WTC11 (cell line): Measurements from ENCODE around the gene KIF5C. TPM values are rescaled to one million over a fixed set of nuclear protein-coding genes. Genes with fewer than 3 reads are reported as not detected.

Experiments used
- ATAC-seq: fragments of 200-7000 bp; cut with Tn5 transposase; 2 replicates; pipeline ENCODE4 v1.10.0; 2021; ENCODE audit warnings: mild to moderate bottlenecking, moderate library complexity
- CTCF ChIA-PET: fragments of 300-600 bp; sonication (Branson Sonifier 250); formaldehyde crosslinking; loops from one replicate; lab custom pipeline; 2021; ENCODE audit warnings: antibody characterized with exemption; lab: Charles Lee
- POLR2A ChIA-PET: fragments of 350-600 bp; sonication (Branson Sonifier 250); formaldehyde crosslinking; loops from one replicate; lab custom pipeline; 2021; ENCODE audit warnings: antibody characterized with exemption; lab: Charles Lee
- DNase-seq: peaks from one replicate; pipeline ENCODE4 v3.0.0; 2021; ENCODE audit warnings: low spot score
- H3K27ac Mint-ChIP-seq: 2 replicates; pipeline ENCODE4 v1.8.0; 2021; ENCODE audit warnings: mixed read lengths
- H3K27me3 Mint-ChIP-seq: 2 replicates; pipeline ENCODE4 v1.8.0; 2021; ENCODE audit warnings: low read depth, mild to moderate bottlenecking, moderate library complexity, mixed read lengths
- H3K36me3 Mint-ChIP-seq: 2 replicates; pipeline ENCODE4 v1.8.0; 2021; ENCODE audit warnings: mixed read lengths
- H3K4me1 Mint-ChIP-seq: 2 replicates; pipeline ENCODE4 v1.8.0; 2022; ENCODE audit warnings: mixed read lengths
- H3K4me3 Mint-ChIP-seq: 2 replicates; pipeline ENCODE4 v1.8.0; 2021; ENCODE audit warnings: mild to moderate bottlenecking, moderate library complexity, mixed read lengths
- H3K9me3 Mint-ChIP-seq: 2 replicates; pipeline ENCODE4 v1.8.0; 2021; ENCODE audit warnings: mixed read lengths
- CBFB ChIP-seq: sonication (generic); formaldehyde crosslinking; IDR thresholded peaks from 2 replicates; pipeline ENCODE4 v1.8.1; 2022; ENCODE audit warnings: mild to moderate bottlenecking, low read depth, missing genetic modification reagents
- ETV6 ChIP-seq: sonication (generic); formaldehyde crosslinking; IDR thresholded peaks from 2 replicates; pipeline ENCODE4 v1.8.1; 2022; ENCODE audit warnings: mild to moderate bottlenecking, missing genetic modification reagents
- FOXK1 ChIP-seq: sonication (generic); formaldehyde crosslinking; IDR thresholded peaks from 2 replicates; pipeline ENCODE4 v1.8.0; 2022; ENCODE audit warnings: mild to moderate bottlenecking, moderate library complexity, missing genetic modification reagents
- IRF2 ChIP-seq: sonication (generic); formaldehyde crosslinking; IDR thresholded peaks from 2 replicates; pipeline ENCODE4 v1.8.0; 2022; ENCODE audit warnings: low read depth, missing genetic modification reagents, borderline replicate concordance
- JAZF1 ChIP-seq: fragments of 250-450 bp; sonication (Bioruptor Pico); IDR thresholded peaks from 2 replicates; pipeline ENCODE4 v1.9.0; 2021; ENCODE audit warnings: moderate library complexity, mild to moderate bottlenecking, inconsistent platforms
- MYBL2 ChIP-seq: sonication (generic); formaldehyde crosslinking; IDR thresholded peaks from 2 replicates; pipeline ENCODE4 v1.8.1; 2023; ENCODE audit warnings: mild to moderate bottlenecking, moderate library complexity, missing genetic modification reagents
- NFATC4 ChIP-seq: fragments of 250-450 bp; sonication (Bioruptor Pico); IDR thresholded peaks from 2 replicates; pipeline ENCODE4 v1.9.0; 2021; ENCODE audit warnings: mild to moderate bottlenecking
- NFYB ChIP-seq: sonication (generic); formaldehyde crosslinking; conservative IDR thresholded peaks from 2 replicates; pipeline ENCODE4 v1.8.0; 2022; ENCODE audit warnings: low read depth, missing genetic modification reagents
- NR1H2 ChIP-seq: sonication (generic); formaldehyde crosslinking; IDR thresholded peaks from 2 replicates; pipeline ENCODE4 v1.9.0; 2021; ENCODE audit warnings: mild to moderate bottlenecking, moderate library complexity, missing genetic modification reagents
- TCF7 ChIP-seq: sonication (generic); formaldehyde crosslinking; IDR thresholded peaks from 2 replicates; pipeline ENCODE4 v1.8.0; 2022; ENCODE audit warnings: mild to moderate bottlenecking, low read depth, missing genetic modification reagents, moderate library complexity
- TEAD1 ChIP-seq: sonication (generic); formaldehyde crosslinking; IDR thresholded peaks from 2 replicates; pipeline ENCODE4 v1.8.0; 2022; ENCODE audit warnings: mild to moderate bottlenecking, missing genetic modification reagents
- ZNF121 ChIP-seq: sonication (generic); formaldehyde crosslinking; IDR thresholded peaks from 2 replicates; pipeline ENCODE4 v1.8.0; 2023; ENCODE audit warnings: missing genetic modification reagents
- ZNF138 ChIP-seq: sonication (generic); formaldehyde crosslinking; conservative IDR thresholded peaks from 2 replicates; pipeline ENCODE4 v1.8.1; 2022; ENCODE audit warnings: mild to moderate bottlenecking, moderate library complexity, missing genetic modification reagents
- ZNF219 ChIP-seq: sonication (generic); formaldehyde crosslinking; IDR thresholded peaks from 2 replicates; pipeline ENCODE4 v1.8.0; 2023; ENCODE audit warnings: missing genetic modification reagents, mild to moderate bottlenecking, borderline replicate concordance
- ZNF671 ChIP-seq: fragments of 250-450 bp; sonication (Bioruptor Pico); IDR thresholded peaks from 2 replicates; pipeline ENCODE4 v1.8.0; 2021; ENCODE audit warnings: mild to moderate bottlenecking
- total RNA-seq: library from RNA; stranded (reverse); gene quantifications from 3 replicates; pipeline ENCODE4 v1.2.3, GENCODE V29; 2021
- TF ChIP-seq, protein P1 (sequence below): sonication (generic); formaldehyde crosslinking; IDR thresholded peaks from 2 replicates; pipeline ENCODE4 v1.8.0; 2022; ENCODE audit warnings: mild to moderate bottlenecking, missing genetic modification reagents
- TF ChIP-seq, protein P2 (sequence below): sonication (generic); formaldehyde crosslinking; IDR thresholded peaks from 2 replicates; pipeline ENCODE4 v1.8.0; 2022; ENCODE audit warnings: mild to moderate bottlenecking, missing genetic modification reagents
- TF ChIP-seq, protein P3 (sequence below): sonication (generic); formaldehyde crosslinking; IDR thresholded peaks from 2 replicates; pipeline ENCODE4 v1.8.0; 2022; ENCODE audit warnings: mild to moderate bottlenecking, missing genetic modification reagents
- TF ChIP-seq, protein P4 (sequence below): sonication (generic); formaldehyde crosslinking; IDR thresholded peaks from 2 replicates; pipeline ENCODE4 v1.8.1; 2022; ENCODE audit warnings: low read depth, missing genetic modification reagents, borderline replicate concordance
- TF ChIP-seq, protein P5 (sequence below): fragments of 250-450 bp; sonication (Bioruptor Pico); IDR thresholded peaks from 2 replicates; pipeline ENCODE4 v1.9.0; 2021; ENCODE audit warnings: mild to moderate bottlenecking
- TF ChIP-seq, protein P6 (sequence below): fragments of 250-450 bp; sonication (Bioruptor Pico); IDR thresholded peaks from 2 replicates; pipeline ENCODE4 v1.9.0; 2021; ENCODE audit warnings: mild to moderate bottlenecking
- TF ChIP-seq, protein P7 (sequence below): sonication (generic); formaldehyde crosslinking; IDR thresholded peaks from 2 replicates; pipeline ENCODE4 v1.8.1; 2022; ENCODE audit warnings: mild to moderate bottlenecking, missing genetic modification reagents, moderate library complexity, borderline replicate concordance
- TF ChIP-seq, protein P8 (sequence below): fragments of 250-450 bp; sonication (Bioruptor Pico); IDR thresholded peaks from 2 replicates; pipeline ENCODE4 v1.9.0; 2021; ENCODE audit warnings: moderate library complexity, mild to moderate bottlenecking, inconsistent platforms, borderline replicate concordance
- TF ChIP-seq, protein P9 (sequence below): sonication (generic); formaldehyde crosslinking; IDR thresholded peaks from 2 replicates; pipeline ENCODE4 v1.8.0; 2022; ENCODE audit warnings: mild to moderate bottlenecking, missing genetic modification reagents

Gene KIF5C
- total RNA-seq, 1 experiment from 2014 or later: 73.5 TPM

DNA sequence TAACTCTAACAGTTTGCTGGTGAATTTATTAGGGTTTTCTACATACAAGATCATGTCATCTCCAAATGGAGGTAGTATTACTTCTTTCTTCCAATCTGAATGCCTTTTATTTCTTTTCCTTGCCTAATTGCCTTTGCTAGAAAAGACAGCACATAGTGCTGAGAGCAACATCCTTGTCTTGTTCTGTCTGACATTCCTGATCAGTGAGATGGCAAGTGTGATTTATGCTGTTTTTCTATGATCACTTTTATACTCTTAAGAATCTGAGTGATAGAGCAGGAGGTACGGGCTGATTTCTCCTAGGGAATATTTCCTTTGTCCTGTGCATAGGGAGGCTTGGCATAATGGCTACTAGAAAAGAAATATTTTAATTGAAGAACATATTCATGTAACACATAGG, 180.7 kb downstream of the KIF5C start:
- ChIA-PET CTCF (no interaction called here), POLR2A (no interaction called here)
- no peak for DNase-seq
- Mint-ChIP-seq H3K9me3 (no peaks in the 10 kb centered on the region), H3K27ac (no peak overlapping the region), H3K4me1 (peaks cover 4% of the 10 kb centered on the region; the same call in 1 of the 2 replicates), H3K27me3 (no peaks in the 10 kb centered on the region), H3K4me3 (no peak overlapping the region), H3K36me3 (no peaks in the 10 kb centered on the region)
- TF ChIP-seq, protein P1, sequence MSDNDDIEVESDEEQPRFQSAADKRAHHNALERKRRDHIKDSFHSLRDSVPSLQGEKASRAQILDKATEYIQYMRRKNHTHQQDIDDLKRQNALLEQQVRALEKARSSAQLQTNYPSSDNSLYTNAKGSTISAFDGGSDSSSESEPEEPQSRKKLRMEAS (CRISPR knock-in tag): no peak
- TF ChIP-seq, protein P2, sequence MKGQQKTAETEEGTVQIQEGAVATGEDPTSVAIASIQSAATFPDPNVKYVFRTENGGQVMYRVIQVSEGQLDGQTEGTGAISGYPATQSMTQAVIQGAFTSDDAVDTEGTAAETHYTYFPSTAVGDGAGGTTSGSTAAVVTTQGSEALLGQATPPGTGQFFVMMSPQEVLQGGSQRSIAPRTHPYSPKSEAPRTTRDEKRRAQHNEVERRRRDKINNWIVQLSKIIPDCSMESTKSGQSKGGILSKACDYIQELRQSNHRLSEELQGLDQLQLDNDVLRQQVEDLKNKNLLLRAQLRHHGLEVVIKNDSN (CRISPR knock-in tag): no peak
- TF ChIP-seq, protein P3, sequence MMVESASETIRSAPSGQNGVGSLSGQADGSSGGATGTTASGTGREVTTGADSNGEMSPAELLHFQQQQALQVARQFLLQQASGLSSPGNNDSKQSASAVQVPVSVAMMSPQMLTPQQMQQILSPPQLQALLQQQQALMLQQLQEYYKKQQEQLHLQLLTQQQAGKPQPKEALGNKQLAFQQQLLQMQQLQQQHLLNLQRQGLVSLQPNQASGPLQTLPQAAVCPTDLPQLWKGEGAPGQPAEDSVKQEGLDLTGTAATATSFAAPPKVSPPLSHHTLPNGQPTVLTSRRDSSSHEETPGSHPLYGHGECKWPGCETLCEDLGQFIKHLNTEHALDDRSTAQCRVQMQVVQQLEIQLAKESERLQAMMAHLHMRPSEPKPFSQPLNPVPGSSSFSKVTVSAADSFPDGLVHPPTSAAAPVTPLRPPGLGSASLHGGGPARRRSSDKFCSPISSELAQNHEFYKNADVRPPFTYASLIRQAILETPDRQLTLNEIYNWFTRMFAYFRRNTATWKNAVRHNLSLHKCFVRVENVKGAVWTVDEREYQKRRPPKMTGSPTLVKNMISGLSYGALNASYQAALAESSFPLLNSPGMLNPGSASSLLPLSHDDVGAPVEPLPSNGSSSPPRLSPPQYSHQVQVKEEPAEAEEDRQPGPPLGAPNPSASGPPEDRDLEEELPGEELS (CRISPR knock-in tag): no peak
- no peak for TF ChIP-seq ETV6
- TF ChIP-seq ZNF138 (CRISPR knock-in tag): no peak
- no peak for TF ChIP-seq TCF7
- TF ChIP-seq, protein P4, sequence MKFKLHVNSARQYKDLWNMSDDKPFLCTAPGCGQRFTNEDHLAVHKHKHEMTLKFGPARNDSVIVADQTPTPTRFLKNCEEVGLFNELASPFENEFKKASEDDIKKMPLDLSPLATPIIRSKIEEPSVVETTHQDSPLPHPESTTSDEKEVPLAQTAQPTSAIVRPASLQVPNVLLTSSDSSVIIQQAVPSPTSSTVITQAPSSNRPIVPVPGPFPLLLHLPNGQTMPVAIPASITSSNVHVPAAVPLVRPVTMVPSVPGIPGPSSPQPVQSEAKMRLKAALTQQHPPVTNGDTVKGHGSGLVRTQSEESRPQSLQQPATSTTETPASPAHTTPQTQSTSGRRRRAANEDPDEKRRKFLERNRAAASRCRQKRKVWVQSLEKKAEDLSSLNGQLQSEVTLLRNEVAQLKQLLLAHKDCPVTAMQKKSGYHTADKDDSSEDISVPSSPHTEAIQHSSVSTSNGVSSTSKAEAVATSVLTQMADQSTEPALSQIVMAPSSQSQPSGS (CRISPR knock-in tag): no peak
- TF ChIP-seq, protein P5, sequence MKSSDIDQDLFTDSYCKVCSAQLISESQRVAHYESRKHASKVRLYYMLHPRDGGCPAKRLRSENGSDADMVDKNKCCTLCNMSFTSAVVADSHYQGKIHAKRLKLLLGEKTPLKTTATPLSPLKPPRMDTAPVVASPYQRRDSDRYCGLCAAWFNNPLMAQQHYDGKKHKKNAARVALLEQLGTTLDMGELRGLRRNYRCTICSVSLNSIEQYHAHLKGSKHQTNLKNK (CRISPR knock-in tag): no peak
- ATAC-seq: no peak

DNA sequence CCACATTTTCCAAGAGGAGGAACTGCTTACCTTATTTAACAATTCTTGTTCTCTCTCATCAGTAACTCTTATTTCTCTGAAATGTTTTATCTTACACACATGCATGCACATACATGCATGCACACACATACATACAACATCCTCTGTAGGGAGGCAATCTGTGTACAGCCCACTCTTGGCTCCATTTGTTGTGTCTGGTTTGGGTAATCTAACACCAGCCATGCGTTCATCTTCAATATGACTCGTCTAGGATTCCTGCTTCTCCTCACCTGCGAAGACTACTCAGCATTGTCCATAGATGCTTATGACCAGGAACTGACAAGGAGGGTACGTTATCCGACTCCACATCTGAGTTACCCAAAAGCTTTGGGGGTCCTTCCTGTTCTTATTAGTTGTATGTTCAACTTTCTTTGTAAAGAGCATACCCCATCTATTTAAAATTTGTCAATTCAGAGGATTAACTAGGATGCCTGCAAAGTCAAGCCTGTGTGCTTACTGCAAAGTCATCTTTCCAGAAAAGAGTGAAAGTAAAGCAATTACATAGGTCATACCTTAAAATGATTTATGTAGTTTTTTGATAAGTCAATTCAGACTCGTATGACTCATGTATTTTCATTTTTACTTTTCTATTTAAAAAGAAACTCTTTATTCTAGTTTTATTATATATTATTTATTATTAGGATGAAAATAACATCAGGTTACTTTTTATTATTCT, 181.7 kb downstream of the KIF5C start:
- H3K36me3 Mint-ChIP-seq: no peaks in the 10 kb centered on the region
- POLR2A ChIA-PET: no interaction called here
- no peak overlapping the region for H3K4me3 Mint-ChIP-seq
- H3K27me3 Mint-ChIP-seq: no peaks in the 10 kb centered on the region
- no peak overlapping the region for H3K27ac Mint-ChIP-seq
- CTCF ChIA-PET: no interaction called here
- ATAC-seq (no peak), DNase-seq (no peak)
- H3K4me1 Mint-ChIP-seq: peaks cover 4% of the 10 kb centered on the region; the same call in 1 of the 2 replicates
- H3K9me3 Mint-ChIP-seq: no peaks in the 10 kb centered on the region
- no peak for TF ChIP-seq NFATC4
- TF ChIP-seq NR1H2: no peak
- TF ChIP-seq TEAD1: no peak
- no peak for TF ChIP-seq CBFB (CRISPR knock-in tag)
- no peak for TF ChIP-seq ZNF121 (CRISPR knock-in tag)
- no peak for TF ChIP-seq IRF2 (CRISPR knock-in tag)
- TF ChIP-seq FOXK1 (CRISPR knock-in tag): no peak
- no peak for TF ChIP-seq ZNF671 (CRISPR knock-in tag)
- TF ChIP-seq, protein P6, sequence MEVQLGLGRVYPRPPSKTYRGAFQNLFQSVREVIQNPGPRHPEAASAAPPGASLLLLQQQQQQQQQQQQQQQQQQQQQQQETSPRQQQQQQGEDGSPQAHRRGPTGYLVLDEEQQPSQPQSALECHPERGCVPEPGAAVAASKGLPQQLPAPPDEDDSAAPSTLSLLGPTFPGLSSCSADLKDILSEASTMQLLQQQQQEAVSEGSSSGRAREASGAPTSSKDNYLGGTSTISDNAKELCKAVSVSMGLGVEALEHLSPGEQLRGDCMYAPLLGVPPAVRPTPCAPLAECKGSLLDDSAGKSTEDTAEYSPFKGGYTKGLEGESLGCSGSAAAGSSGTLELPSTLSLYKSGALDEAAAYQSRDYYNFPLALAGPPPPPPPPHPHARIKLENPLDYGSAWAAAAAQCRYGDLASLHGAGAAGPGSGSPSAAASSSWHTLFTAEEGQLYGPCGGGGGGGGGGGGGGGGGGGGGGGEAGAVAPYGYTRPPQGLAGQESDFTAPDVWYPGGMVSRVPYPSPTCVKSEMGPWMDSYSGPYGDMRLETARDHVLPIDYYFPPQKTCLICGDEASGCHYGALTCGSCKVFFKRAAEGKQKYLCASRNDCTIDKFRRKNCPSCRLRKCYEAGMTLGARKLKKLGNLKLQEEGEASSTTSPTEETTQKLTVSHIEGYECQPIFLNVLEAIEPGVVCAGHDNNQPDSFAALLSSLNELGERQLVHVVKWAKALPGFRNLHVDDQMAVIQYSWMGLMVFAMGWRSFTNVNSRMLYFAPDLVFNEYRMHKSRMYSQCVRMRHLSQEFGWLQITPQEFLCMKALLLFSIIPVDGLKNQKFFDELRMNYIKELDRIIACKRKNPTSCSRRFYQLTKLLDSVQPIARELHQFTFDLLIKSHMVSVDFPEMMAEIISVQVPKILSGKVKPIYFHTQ (CRISPR knock-in tag): no peak
- TF ChIP-seq JAZF1 (CRISPR knock-in tag): no peak
- TF ChIP-seq, protein P7, sequence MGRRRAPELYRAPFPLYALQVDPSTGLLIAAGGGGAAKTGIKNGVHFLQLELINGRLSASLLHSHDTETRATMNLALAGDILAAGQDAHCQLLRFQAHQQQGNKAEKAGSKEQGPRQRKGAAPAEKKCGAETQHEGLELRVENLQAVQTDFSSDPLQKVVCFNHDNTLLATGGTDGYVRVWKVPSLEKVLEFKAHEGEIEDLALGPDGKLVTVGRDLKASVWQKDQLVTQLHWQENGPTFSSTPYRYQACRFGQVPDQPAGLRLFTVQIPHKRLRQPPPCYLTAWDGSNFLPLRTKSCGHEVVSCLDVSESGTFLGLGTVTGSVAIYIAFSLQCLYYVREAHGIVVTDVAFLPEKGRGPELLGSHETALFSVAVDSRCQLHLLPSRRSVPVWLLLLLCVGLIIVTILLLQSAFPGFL (CRISPR knock-in tag): no peak
- TF ChIP-seq MYBL2: no peak
- TF ChIP-seq ZNF219 (CRISPR knock-in tag): no peak
- TF ChIP-seq NFYB (CRISPR knock-in tag): no peak
- TF ChIP-seq, protein P8, sequence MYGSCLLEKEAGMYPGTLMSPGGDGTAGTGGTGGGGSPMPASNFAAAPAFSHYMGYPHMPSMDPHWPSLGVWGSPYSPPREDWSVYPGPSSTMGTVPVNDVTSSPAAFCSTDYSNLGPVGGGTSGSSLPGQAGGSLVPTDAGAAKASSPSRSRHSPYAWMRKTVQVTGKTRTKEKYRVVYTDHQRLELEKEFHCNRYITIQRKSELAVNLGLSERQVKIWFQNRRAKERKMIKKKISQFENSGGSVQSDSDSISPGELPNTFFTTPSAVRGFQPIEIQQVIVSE (CRISPR knock-in tag): no peak
- TF ChIP-seq, protein P9, sequence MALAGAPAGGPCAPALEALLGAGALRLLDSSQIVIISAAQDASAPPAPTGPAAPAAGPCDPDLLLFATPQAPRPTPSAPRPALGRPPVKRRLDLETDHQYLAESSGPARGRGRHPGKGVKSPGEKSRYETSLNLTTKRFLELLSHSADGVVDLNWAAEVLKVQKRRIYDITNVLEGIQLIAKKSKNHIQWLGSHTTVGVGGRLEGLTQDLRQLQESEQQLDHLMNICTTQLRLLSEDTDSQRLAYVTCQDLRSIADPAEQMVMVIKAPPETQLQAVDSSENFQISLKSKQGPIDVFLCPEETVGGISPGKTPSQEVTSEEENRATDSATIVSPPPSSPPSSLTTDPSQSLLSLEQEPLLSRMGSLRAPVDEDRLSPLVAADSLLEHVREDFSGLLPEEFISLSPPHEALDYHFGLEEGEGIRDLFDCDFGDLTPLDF: no peak
